GM18511 (cell line): ENCODE data around the gene ARID2.

Source experiments
- ATAC-seq: cut with Tn5 transposase; IDR thresholded peaks from one replicate; pipeline ENCODE4 v1.9.1; 2021; ENCODE audit warnings: mild to moderate bottlenecking, moderate library complexity; ENCODE audit not compliant: unreplicated experiment

The ARID2 gene

GRCh38 chr12:45729233-45730083, at the start of gene ARID2:
TSS of gene ARID2 (plus strand) at chr12:45729706. CDS start at chr12:45729837, 131 bp downstream.
- peak; percentile 23 for ATAC-seq

- ATAC-seq = no peak
These were observed 49.1 kb upstream of the ARID2 start for GRCh38 chr12:45680362-45680761.

GRCh38 chr12:45681465-45681864, 48.0 kb upstream of the ARID2 start:
- ATAC-seq = no peak

- no peak for ATAC-seq
These were observed 43.8 kb upstream of the ARID2 start for GRCh38 chr12:45685680-45686079.

GRCh38 chr12:45687081-45688015, 42.2 kb upstream of the ARID2 start:
- no peak for ATAC-seq

- ATAC-seq = no peak
These were observed 41.3 kb upstream of the ARID2 start for GRCh38 chr12:45688183-45688582.

GRCh38 chr12:45695035-45695434, 34.5 kb upstream of the ARID2 start:
- no peak for ATAC-seq

GRCh38 chr12:45695606-45696005, 33.9 kb upstream of the ARID2 start:
- ATAC-seq = no peak

- no peak for ATAC-seq
These were observed 33.5 kb upstream of the ARID2 start for GRCh38 chr12:45696049-45696448.

GRCh38 chr12:45697371-45697770, 32.1 kb upstream of the ARID2 start:
- no peak for ATAC-seq

- ATAC-seq = no peak
These were observed 28.2 kb upstream of the ARID2 start for GRCh38 chr12:45701296-45701695.

GRCh38 chr12:45703942-45704341, 25.6 kb upstream of the ARID2 start:
- ATAC-seq = no peak

- ATAC-seq = no peak
These were observed 24.5 kb upstream of the ARID2 start for GRCh38 chr12:45704968-45705367.

- no peak for ATAC-seq
These were observed 24.1 kb upstream of the ARID2 start for GRCh38 chr12:45705404-45705803.

- peak; percentile 54 for ATAC-seq
These were observed 22.2 kb upstream of the ARID2 start for GRCh38 chr12:45707241-45707857.

- ATAC-seq = no peak
These were observed 21.1 kb upstream of the ARID2 start for GRCh38 chr12:45708363-45708762.

- no peak for ATAC-seq
These were observed 20.6 kb upstream of the ARID2 start for GRCh38 chr12:45708901-45709300.

GRCh38 chr12:45712319-45712718, 17.2 kb upstream of the ARID2 start:
- no peak for ATAC-seq

- no peak for ATAC-seq
These were observed 16.4 kb upstream of the ARID2 start for GRCh38 chr12:45713078-45713477.

- ATAC-seq = no peak
These were observed 11.2 kb upstream of the ARID2 start for GRCh38 chr12:45718306-45718705.

- no peak for ATAC-seq
These were observed 9.4 kb upstream of the ARID2 start for GRCh38 chr12:45720069-45720468.
